GM18508 (cell line): ENCODE results near the gene POU2F2.
"Not testable (repeated sequence)": the region's sequence is repeated elsewhere in the genome, so short reads cannot be mapped to it uniquely, and the experiment has no call there.

Experiments used
- ATAC-seq: cut with Tn5 transposase; IDR thresholded peaks from one replicate; pipeline ENCODE4 v1.9.1; 2021; ENCODE audit warnings: moderate number of reproducible peaks; ENCODE audit not compliant: insufficient read depth, unreplicated experiment

Gene POU2F2

GRCh38 chr19:42108527-42109389 is 23.5 kb downstream of the POU2F2 start:
- ATAC-seq, result no peak

GRCh38 chr19:42105368-42105767 is 26.9 kb downstream of the POU2F2 start:
- no peak for ATAC-seq

GRCh38 chr19:42102877-42103276 is 29.4 kb downstream of the POU2F2 start:
- ATAC-seq, result no peak

GRCh38 chr19:42100241-42100640 is 32.0 kb downstream of the POU2F2 start:
- ATAC-seq, result not testable (repeated sequence)

- no peak for ATAC-seq
Measured at GRCh38 chr19:42099336-42099925, 32.8 kb downstream of the POU2F2 start.

- ATAC-seq, result no peak
Measured at GRCh38 chr19:42098781-42099180, 33.5 kb downstream of the POU2F2 start.

GRCh38 chr19:42097461-42097860 is 34.8 kb downstream of the POU2F2 start:
- ATAC-seq, result no peak

DNA sequence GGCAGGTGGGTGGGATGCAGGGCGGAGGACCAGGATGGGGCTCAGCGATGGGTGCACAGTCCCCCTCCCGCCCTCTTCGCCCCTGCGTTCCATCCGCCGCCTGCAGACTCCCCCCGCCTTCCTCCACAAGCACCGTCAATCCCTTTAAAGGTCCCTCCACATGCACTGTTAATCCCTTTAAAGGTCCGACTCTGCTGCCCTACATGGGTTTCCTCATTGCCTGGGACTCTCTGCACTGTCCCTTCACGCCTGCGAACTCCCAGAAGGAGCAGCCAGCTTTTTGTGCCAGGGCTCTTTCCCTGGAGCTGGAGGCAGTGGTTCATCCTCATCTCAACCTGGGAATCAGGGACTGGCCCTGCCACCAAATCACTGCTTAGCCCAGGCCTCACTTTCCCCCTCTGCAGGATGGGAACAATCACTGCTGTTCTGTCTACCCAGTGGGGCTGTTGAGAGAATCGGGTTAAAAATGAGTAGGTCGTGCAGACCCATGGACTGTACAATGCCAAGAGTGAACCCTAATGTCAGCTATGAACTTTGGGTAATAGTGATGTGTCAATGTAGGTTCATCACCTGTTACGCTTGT is 35.9 kb downstream of the POU2F2 start:
- ATAC-seq, result no peak

DNA sequence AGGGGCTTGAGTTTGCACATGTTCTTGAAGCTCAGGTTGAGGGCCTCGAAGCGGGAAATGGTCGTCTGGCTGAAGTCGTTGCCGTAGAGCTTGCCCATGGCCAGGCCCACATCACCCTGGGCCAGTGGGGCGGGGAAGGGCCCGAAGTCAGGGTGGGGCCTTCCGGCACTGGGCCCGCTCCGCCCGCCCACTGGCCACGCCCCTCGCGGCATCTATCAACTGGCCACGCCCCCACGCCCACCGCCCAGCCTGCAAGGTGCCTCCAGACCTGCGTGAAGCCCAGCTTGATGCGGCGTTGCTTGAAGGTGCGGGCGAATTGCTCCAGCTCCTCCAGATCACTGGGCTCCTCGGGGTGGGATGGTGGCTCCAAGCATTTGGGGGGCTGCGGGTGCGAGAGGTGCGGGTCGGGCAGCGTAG is 36.4 kb downstream of the POU2F2 start:
- ATAC-seq, result no peak

GRCh38 chr19:42095142-42095813 is 37.0 kb downstream of the POU2F2 start:
- no peak for ATAC-seq

GRCh38 chr19:42093926-42094325 is 38.3 kb downstream of the POU2F2 start:
- ATAC-seq, result no peak

- ATAC-seq, result no peak
Measured at GRCh38 chr19:42093505-42093904, 38.7 kb downstream of the POU2F2 start.

DNA sequence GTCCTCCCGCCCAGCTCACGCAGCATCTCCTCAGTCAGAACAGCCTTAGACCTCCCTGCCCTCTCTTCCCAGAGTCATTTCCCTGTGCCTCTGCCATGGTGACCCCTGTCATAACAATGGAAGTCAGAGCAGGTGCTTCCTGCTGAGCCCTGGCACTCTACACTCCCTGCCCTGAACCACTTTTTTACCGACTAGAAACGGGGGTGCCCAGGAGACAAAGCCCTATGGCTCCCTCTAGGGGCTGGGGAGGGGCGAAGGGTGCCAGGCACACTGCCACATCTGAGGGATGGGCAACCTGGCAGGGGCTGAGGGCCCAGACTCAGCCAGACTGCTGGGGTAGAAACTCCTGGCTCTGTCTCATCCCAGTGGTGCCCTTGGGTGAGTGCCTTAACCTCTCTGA is 39.9 kb downstream of the POU2F2 start:
- no peak for ATAC-seq

DNA sequence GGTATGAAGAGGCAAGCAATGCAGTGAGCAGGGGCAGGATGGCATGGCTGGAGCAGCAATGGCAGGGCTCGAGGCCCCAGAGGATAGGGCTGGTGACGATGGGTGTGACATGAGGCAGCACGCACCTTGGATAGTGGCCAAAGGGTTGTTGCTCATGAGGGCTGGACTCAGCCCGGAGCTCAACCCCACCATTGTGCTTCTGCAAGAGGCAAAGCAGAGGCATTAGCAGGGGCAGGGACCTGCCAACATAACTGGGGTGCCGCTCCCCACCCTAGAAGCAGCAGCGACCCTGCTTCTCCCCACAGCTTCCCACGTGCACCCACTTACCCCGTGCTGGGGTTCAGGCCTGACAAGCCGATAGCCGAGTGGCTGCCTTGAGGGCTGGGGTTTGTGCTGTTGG is 40.5 kb downstream of the POU2F2 start:
- ATAC-seq, result no peak

GRCh38 chr19:42091300-42091699 is 40.9 kb downstream of the POU2F2 start:
- no peak for ATAC-seq

DNA sequence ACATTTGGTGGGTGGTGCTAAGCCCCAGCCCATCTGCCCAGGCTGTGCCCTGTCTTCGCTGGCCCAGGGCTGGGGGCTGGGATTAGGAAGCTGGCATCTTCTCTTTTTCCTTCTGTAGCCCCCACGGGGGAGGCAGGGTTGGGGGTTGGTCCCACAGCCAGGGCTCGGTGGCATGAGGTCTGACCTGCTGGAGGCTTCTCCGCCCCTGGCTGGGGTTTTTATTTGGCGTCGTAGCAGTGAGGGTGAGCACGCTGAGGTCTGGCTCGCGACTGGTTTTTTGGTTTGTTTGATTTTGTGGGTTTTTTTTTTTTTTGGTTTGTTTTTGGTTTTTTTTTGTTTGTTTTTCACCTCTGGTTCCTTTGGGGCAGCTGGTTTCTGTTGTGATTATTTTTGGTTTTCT is 41.6 kb downstream of the POU2F2 start:
- ATAC-seq, result no peak

- ATAC-seq, result no peak
Measured at GRCh38 chr19:42089772-42090171, 42.5 kb downstream of the POU2F2 start.

GRCh38 chr19:42089191-42089750 is 43.0 kb downstream of the POU2F2 start:
- ATAC-seq, result no peak

- ATAC-seq, result no peak
Measured at GRCh38 chr19:42088471-42089190, 43.6 kb downstream of the POU2F2 start.
